Kidney glomerular epithelial cell (primary cell): ENCODE data around the gene AQP10.
"Not testable (repeated sequence)": the region's sequence is repeated elsewhere in the genome, so short reads cannot be mapped to it uniquely, and the experiment has no call there.

Experiments
- DNase-seq: peaks from one replicate; lab custom pipeline; 2025; lab: John Stamatoyannopoulos, UW

The AQP10 gene

GRCh38 chr1:154344977-154345837 lies 24.3 kb downstream of the AQP10 start:
- no peak for DNase-seq

DNA sequence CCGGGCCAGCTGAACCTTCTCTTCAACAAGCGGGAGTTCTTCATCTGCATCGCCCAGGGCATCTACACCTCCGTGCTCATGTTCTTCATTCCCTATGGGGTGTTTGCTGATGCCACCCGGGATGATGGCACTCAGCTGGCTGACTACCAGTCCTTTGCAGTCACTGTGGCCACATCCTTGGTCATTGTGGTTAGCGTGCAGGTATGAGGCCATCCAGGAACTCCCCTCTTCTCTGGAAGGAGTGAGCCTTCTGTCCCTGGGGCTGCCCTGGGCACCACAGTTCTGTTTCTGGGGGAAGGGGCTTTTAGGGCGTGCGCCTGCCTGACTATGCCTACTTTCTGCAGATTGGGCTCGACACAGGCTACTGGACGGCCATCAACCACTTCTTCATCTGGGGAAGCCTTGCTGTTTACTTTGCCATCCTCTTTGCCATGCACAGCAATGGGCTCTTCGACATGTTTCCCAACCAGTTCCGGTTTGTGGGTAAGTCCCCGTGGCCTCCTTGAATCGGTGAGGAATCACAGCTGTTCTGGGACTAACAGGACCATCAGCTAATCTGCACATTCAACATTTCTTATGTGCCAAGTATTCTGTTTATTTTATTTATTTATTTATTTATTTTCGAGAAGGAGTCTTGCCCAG lies 25.5 kb downstream of the AQP10 start:
- DNase-seq = no peak

- DNase-seq = no peak
Measured at GRCh38 chr1:154347961-154348360, 27.1 kb downstream of the AQP10 start.

GRCh38 chr1:154348429-154349076 lies 27.7 kb downstream of the AQP10 start:
- DNase-seq = no peak

DNA sequence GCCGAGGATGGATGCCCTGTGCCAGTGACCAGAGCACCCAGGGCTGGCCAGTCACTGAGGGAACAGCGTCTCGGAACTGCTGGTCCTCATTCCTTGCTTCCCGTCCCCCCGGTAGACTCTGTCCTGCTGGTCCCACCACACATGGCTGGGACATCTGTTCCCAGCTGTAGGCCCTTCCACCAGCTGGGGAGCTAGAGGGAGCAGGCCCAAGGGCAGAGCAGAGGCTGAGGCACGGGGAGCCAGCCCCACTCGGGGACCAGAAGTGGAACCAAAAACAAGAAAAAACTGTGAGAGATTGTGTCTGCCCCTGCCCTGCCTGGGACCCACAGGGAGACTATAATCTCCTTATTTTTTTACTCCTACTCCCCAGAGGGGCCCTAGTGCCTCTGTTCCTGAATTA lies 28.2 kb downstream of the AQP10 start:
- DNase-seq = no peak

GRCh38 chr1:154350383-154350782 lies 29.5 kb downstream of the AQP10 start:
- DNase-seq = no peak

GRCh38 chr1:154351363-154352068 lies 30.6 kb downstream of the AQP10 start:
- no peak for DNase-seq

DNA sequence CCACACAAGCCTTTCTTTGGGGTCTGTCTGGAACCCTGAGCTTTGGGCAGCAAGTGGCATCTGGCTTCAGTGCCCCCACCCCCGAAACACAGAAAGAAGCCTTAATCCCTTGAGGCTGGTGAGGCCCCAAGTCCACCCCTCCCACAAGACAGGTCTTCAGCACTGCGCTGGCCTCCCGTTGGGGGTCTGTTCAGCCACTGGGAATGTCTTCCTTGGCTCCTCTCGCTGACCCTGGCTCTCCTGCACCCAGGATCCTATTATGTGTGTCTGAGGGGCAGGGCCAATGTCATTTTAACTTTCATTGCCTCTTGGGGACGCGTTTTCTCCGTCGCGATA lies 31.3 kb downstream of the AQP10 start:
- DNase-seq = no peak

DNA sequence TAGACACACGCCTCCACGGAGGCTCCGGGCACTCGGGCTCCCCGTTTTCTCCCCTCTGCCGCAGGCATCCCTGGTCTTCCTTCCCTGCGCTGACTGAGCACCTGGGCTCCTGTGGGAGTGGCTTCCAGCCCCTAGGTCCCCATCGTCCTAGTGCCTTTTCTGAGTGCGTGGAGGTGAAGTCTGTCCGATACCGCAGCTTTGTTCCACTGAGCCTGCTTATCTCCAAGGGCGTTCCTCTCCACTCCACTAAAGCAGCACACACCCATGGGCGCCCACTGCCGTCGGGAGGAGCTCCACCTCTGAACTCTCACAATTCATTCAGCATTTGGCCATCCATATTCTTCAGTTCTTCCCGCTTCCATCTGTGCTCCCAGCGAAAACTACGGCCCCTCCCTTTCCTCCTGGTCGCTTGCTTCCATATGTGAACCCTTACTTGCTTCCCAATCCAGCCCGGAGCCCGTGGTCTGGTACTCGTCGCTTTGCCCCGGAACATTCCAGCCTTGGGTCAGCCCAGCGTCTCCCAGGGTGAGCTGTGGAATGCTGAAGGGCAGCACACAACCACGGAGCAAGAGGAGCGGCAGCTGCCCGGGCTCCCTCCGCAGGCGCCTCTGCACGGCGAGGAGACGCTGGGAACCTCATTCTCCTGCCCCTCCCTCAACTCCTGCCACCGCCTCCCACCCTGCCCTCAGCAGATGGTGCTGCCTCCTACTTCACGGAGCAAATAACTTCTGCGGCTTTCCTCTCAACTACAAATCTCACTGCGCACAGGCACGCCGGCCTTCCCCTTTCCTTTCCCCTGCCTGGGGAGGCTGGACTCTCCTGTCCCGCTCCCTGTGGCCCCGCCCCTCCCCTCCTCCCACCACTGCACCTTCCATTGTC lies 31.9 kb downstream of the AQP10 start:
- peak; percentile 16 for DNase-seq

DNA sequence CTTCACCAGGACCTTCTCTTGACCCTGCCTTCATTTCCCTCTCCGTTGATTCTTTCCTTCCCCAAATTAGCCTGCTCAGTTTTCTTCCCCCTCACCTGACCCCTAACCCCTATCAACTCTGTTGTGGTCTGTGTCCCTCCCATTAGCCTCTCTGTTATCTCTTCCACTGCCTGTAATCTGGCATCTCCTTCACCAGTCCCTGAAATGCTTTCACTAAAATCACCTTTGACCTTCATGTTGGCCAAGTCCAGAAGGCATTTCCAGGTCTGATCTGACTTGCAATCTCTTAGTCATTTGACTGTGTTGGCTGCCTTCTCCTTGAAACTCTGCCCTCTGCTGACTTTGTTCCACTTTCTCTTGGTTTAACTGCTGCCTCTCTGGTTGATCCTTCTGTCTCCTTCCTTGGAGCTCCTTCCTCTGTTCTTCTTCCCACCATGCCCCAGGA lies 32.6 kb downstream of the AQP10 start:
- DNase-seq = peak; percentile 42

GRCh38 chr1:154353966-154354365 lies 33.1 kb downstream of the AQP10 start:
- DNase-seq = no peak

GRCh38 chr1:154358519-154358918 lies 37.6 kb downstream of the AQP10 start:
- DNase-seq = no peak

- no peak for DNase-seq
Measured at GRCh38 chr1:154360288-154360687, 39.4 kb downstream of the AQP10 start.

DNA sequence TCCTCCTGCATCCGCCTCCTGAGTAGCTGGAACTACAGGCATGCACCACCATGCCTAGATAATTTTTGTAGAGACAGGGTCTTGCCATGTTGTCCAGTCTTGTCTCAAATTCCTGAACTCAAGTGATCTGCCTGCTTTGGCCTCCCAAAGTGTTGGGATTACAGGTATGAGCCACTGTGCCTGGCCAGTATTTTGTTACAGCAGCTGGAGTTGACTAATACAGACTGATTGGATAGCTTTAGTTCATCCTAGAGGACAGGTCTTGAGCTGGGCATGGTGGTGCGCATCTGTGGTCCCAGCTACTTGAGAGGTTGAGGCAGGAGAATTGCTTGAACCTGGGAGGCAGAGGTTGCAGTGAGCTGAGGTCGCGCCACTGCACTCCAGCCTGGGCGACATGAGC lies 40.0 kb downstream of the AQP10 start:
- DNase-seq = not testable (repeated sequence)

GRCh38 chr1:154361357-154361756 lies 40.5 kb downstream of the AQP10 start:
- DNase-seq = no peak

DNA sequence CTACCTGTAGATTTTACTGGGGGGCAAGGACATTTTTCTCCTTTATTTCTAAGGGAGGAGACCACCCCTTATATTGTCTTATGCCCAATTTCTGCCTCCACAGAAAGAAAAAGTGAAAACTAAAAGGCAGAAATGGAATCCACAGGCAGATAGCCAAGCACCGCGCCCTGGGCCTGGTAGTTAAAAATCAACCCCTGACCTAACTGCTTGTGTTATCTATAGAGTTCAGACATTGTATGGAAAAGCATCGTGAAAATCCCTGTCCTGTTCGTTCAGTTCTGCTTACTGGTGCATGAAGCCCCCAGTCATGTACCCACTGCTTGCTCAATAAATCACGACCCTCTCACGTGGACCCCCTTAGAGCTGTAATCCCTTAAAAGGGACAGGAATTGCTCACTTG lies 50.5 kb downstream of the AQP10 start:
- no peak for DNase-seq

- DNase-seq = not testable (repeated sequence)
Measured at GRCh38 chr1:154373777-154374357, 53.0 kb downstream of the AQP10 start.
